MCF 10A (cell line): ENCODE results near the gene C5orf15. TPM values are rescaled to one million over a fixed set of nuclear protein-coding genes. Genes with fewer than 3 reads are reported as not detected.

Experiments
- BruUV-seq: library from RNA; stranded (reverse); fragments of 400-500 nt; replicated peaks from 2 replicates; lab custom pipeline; 2021; lab: Mats Ljungman, UMichigan
- CTCF ChIA-PET: fragments of 300-600 bp; sonication (Branson Sonifier 250); formaldehyde crosslinking; extraction: SDS; loops from one replicate; lab custom pipeline; 2021; ENCODE audit warnings: antibody characterized with exemption, inconsistent platforms; lab: Yijun Ruan, JAX
- POLR2A ChIA-PET: fragments of 300-600, 350-650 bp; sonication (Branson Sonifier 250); formaldehyde crosslinking; extraction: SDS; loops from one replicate; lab custom pipeline; 2020; ENCODE audit warnings: antibody characterized with exemption, inconsistent platforms; lab: Yijun Ruan, JAX
- DNase-seq: peaks from one replicate; pipeline ENCODE4 v3.0.0-alpha.2; 2018; ENCODE audit not compliant: unreplicated experiment
- H3K27ac Mint-ChIP-seq: one replicate; pipeline ENCODE4 v1.8.0; 2022; ENCODE audit warnings: mild to moderate bottlenecking, low read depth, mixed read lengths; ENCODE audit not compliant: unreplicated experiment
- H3K27me3 Mint-ChIP-seq: one replicate; pipeline ENCODE4 v1.8.0; 2022; ENCODE audit warnings: mixed read lengths; ENCODE audit not compliant: insufficient read depth, unreplicated experiment
- H3K36me3 Mint-ChIP-seq: one replicate; pipeline ENCODE4 v1.8.0; 2022; ENCODE audit warnings: mild to moderate bottlenecking, moderate library complexity, mixed read lengths; ENCODE audit not compliant: insufficient read depth, unreplicated experiment
- H3K4me1 Mint-ChIP-seq: one replicate; pipeline ENCODE4 v1.8.0; 2022; ENCODE audit warnings: mixed read lengths; ENCODE audit not compliant: insufficient read depth, unreplicated experiment
- H3K4me3 Mint-ChIP-seq: one replicate; pipeline ENCODE4 v1.8.0; 2022; ENCODE audit warnings: mild to moderate bottlenecking, moderate library complexity, mixed read lengths; ENCODE audit not compliant: unreplicated experiment
- H3K9me3 Mint-ChIP-seq: one replicate; pipeline ENCODE4 v1.8.0; 2022; ENCODE audit warnings: mixed read lengths; ENCODE audit not compliant: unreplicated experiment
- intact Hi-C: fragments of 100-400 bp; cut with micrococcal nuclease; formaldehyde crosslinking; loops from 2 replicates; pipeline ENCODE4 v1.14.1; 2022
- total RNA-seq: library from RNA; stranded (reverse); gene quantifications from 2 replicates; pipeline ENCODE4 v1.2.3, GENCODE V29; 2022
- TF ChIP-seq, protein P1 (sequence below): fragments of 200-600 bp; IDR thresholded peaks from one replicate; pipeline ENCODE4 v1.8.0; 2022; ENCODE audit warnings: antibody characterized with exemption, mild to moderate bottlenecking; ENCODE audit not compliant: unreplicated experiment

Gene C5orf15
- total RNA-seq, 1 experiment from 2014 or later: 35.1 TPM

DNA sequence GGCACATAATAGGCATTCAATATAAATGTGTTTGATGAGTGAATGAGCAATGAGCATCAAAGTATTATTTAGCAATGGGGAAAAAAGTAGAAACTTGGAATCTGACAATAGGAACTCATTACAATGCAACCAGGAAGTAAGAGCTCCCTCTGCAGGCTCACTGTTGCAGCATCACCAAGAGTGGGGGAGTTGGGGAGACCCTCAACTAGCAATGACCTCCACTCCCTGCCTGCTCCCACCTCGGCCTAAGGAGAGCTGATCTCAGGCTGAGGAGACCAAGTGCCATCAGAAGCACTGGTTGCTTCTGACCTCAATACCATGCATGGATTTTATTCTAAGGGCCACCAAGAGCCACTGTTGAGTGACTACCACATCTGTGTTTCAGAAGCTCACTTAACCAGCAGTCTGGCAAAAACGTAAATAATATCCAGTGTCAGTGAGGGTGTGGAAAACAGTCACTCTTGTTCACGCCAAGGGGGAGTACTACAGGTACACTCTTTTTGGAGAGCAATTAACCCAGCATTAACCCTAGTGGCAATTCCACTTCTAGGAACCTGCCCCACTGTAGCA is 28.3 kb upstream of the C5orf15 start:
- CTCF ChIA-PET: interaction anchor here (0.6 to 7.9 kb wide), 5 partner anchors 10 to 564 kb away, joined by 3 to 79 read pairs (median 3); no protein-coding TSS in a partner anchor
- BruUV-seq: no TSS peak
- Mint-ChIP-seq H3K9me3 (no peaks in the 10 kb centered on the region), H3K36me3 (peaks cover 41% of the 10 kb centered on the region), H3K4me1 (peaks cover 56% of the 10 kb centered on the region), H3K4me3 (no peak overlapping the region), H3K27me3 (no peaks in the 10 kb centered on the region), H3K27ac (no peak overlapping the region)
- POLR2A ChIA-PET: interaction anchor here (0.6 kb wide), 1 partner anchor 919 kb away, joined by 3 read pairs; no protein-coding TSS in a partner anchor
- intact Hi-C loops: no loop called here
- DNase-seq: peak; percentile 33
- TF ChIP-seq, protein P1, sequence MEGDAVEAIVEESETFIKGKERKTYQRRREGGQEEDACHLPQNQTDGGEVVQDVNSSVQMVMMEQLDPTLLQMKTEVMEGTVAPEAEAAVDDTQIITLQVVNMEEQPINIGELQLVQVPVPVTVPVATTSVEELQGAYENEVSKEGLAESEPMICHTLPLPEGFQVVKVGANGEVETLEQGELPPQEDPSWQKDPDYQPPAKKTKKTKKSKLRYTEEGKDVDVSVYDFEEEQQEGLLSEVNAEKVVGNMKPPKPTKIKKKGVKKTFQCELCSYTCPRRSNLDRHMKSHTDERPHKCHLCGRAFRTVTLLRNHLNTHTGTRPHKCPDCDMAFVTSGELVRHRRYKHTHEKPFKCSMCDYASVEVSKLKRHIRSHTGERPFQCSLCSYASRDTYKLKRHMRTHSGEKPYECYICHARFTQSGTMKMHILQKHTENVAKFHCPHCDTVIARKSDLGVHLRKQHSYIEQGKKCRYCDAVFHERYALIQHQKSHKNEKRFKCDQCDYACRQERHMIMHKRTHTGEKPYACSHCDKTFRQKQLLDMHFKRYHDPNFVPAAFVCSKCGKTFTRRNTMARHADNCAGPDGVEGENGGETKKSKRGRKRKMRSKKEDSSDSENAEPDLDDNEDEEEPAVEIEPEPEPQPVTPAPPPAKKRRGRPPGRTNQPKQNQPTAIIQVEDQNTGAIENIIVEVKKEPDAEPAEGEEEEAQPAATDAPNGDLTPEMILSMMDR: peak; percentile 55

DNA sequence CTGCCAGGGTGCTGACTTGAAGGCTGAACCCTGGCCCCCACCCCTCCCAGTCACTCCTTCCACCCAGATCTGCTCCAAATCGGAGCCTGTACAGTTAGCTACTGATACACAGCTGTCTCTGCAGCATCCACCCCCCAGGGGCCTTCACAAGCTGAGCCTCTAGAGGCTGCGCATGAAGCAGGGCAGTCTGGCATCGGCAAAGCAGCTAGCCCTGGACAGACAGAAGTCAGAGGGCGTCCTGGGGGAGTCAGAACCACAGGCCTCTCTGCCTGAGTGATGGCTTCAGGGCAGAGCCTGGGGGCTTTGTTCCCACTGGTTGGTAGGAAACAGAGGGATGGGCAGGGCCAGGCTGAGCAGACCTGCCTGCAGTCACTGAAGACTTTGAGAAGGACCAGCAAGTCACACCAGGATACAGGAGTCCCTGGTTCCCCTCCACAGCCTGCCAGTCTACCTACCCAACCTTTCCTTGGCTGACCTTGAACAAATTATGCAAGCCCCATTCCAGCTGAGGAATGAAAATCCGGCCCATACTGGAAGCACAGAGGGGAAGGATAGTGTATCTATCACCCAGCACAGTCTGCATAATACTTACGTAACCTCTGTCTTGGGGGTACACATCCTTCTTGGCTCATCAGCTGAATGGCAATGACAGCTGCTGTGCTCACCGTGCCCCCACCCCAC is 27.6 kb upstream of the C5orf15 start:
- TF ChIP-seq, protein P1: no peak
- Mint-ChIP-seq H3K36me3 (peaks cover 45% of the 10 kb centered on the region), H3K27me3 (no peaks in the 10 kb centered on the region), H3K4me3 (no peak overlapping the region), H3K27ac (peak overlapping the region; percentile 20), H3K9me3 (no peaks in the 10 kb centered on the region), H3K4me1 (peaks cover 51% of the 10 kb centered on the region)
- intact Hi-C loops: no loop called here
- ChIA-PET POLR2A (interaction anchor here (0.6 to 4.9 kb wide), 3 partner anchors 8 to 974 kb away, joined by 3 to 51 read pairs (median 4); partner anchors contain the start of gene VDAC1), CTCF (interaction anchor here (0.7 to 7.9 kb wide), 6 partner anchors 10 to 885 kb away, joined by 3 to 79 read pairs (median 3); no protein-coding TSS in a partner anchor)
- no TSS peak for BruUV-seq
- DNase-seq: no peak

DNA sequence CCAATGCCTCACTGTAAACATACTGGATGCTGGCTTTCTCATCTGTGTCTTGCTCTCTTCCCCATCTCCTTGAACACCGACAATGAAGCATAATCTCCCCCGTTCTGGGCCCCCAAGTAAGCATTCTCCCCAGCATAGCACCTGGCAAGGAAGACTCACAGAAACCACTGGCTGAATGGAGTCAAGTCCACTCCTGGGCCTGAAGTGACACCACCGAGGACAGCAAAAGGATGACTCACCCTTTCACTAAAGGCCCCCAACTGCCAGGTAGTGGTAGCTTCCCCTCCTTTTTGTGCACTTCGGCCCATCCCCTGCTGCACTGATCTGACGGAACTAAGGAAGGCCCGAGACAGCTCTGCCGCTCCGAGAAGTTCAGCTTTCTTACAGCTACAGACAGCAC is 26.9 kb upstream of the C5orf15 start:
- intact Hi-C loops: no loop called here
- peaks cover 49% of the 10 kb centered on the region for H3K4me1 Mint-ChIP-seq
- DNase-seq: no peak
- no peaks in the 10 kb centered on the region for H3K9me3 Mint-ChIP-seq
- peaks cover 48% of the 10 kb centered on the region for H3K36me3 Mint-ChIP-seq
- TF ChIP-seq, protein P1: no peak
- CTCF ChIA-PET: interaction anchor here (0.7 to 7.9 kb wide), 4 partner anchors 15 to 884 kb away, joined by 3 to 79 read pairs (median 3); no protein-coding TSS in a partner anchor
- POLR2A ChIA-PET: interaction anchor here (0.6 to 4.9 kb wide), 3 partner anchors 9 to 973 kb away, joined by 3 to 51 read pairs (median 4); partner anchors contain the start of gene VDAC1
- no TSS peak for BruUV-seq
- peak overlapping the region; percentile 20 for H3K27ac Mint-ChIP-seq
- no peak overlapping the region for H3K4me3 Mint-ChIP-seq
- H3K27me3 Mint-ChIP-seq: no peaks in the 10 kb centered on the region

DNA sequence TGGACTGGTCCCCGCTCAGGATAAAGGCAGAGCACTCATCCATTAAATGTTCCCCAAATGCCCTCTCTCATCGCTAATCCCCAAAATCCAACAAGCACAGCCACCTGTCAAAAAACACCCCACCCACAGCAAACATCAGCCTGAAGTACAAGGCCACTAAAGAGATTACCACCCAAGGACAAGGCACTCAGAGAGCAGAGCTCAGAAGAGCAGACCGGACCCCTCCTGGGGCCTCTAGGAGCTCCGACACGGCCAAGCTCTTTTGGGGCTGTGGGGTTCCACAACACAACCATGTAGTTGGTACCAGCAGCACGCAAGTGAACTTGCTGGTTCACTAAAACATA is 26.5 kb upstream of the C5orf15 start:
- no TSS peak for BruUV-seq
- H3K4me3 Mint-ChIP-seq: no peak overlapping the region
- ChIA-PET CTCF (interaction anchor here (7.9 kb wide), 1 partner anchor 14 kb away, joined by 79 read pairs; no protein-coding TSS in a partner anchor), POLR2A (interaction anchor here (2.0 to 4.9 kb wide), 2 partner anchors 9 to 11 kb away, joined by 7 to 51 read pairs; partner anchors contain the start of gene VDAC1)
- peaks cover 48% of the 10 kb centered on the region for H3K36me3 Mint-ChIP-seq
- TF ChIP-seq, protein P1: no peak
- H3K27ac Mint-ChIP-seq: peak overlapping the region; percentile 20
- no peaks in the 10 kb centered on the region for H3K27me3 Mint-ChIP-seq
- no peaks in the 10 kb centered on the region for H3K9me3 Mint-ChIP-seq
- intact Hi-C loops: no loop called here
- peaks cover 45% of the 10 kb centered on the region for H3K4me1 Mint-ChIP-seq
- DNase-seq: no peak
